GM23338 (cell line): ENCODE measurements around the gene FBXO31. TPM values are rescaled to one million over a fixed set of nuclear protein-coding genes. Genes with fewer than 3 reads are reported as not detected.
"Not testable (repeated sequence)": the region's sequence is repeated elsewhere in the genome, so short reads cannot be mapped to it uniquely, and the experiment has no call there.

Source experiments
- ATAC-seq: fragments of 200-7000 bp; cut with Tn5 transposase; 3 replicates; pipeline ENCODE4 v1.9.1; 2020
- DNase-seq: peaks from one replicate; pipeline ENCODE4 v3.0.0-alpha.2; 2015; ENCODE audit warnings: low spot score
- H2AFZ ChIP-seq: fragments of 200-600 bp; sonication (generic); 2 replicates; pipeline ENCODE4 v1.8.0; 2016; ENCODE audit warnings: antibody characterized with exemption, mild to moderate bottlenecking, moderate library complexity
- H3F3A ChIP-seq: fragments of 200-600 bp; sonication (generic); replicated peaks from 2 replicates; pipeline ENCODE4 v1.8.0; 2017; ENCODE audit warnings: antibody characterized with exemption, mixed run types, low read depth
- H3K27ac ChIP-seq: fragments of 200-600 bp; sonication (generic); 2 replicates; pipeline ENCODE4 v1.6.1; 2016; ENCODE audit warnings: low read depth
- H3K27me3 ChIP-seq: fragments of 200-600 bp; sonication (generic); 2 replicates; pipeline ENCODE4 v1.8.0; 2016; ENCODE audit warnings: mild to moderate bottlenecking, mixed run types, moderate library complexity; ENCODE audit not compliant: insufficient read depth
- H3K36me3 ChIP-seq: fragments of 200-600 bp; sonication (generic); 2 replicates; pipeline ENCODE4 v1.8.0; 2016; ENCODE audit warnings: mild to moderate bottlenecking; ENCODE audit not compliant: insufficient read depth
- H3K4me1 ChIP-seq: fragments of 200-600 bp; sonication (generic); 2 replicates; pipeline ENCODE4 v1.8.0; 2016; ENCODE audit warnings: mild to moderate bottlenecking, moderate library complexity; ENCODE audit not compliant: insufficient read depth
- H3K4me2 ChIP-seq: fragments of 200-600 bp; sonication (generic); 2 replicates; pipeline ENCODE4 v1.7.1; 2017; ENCODE audit warnings: mixed run types
- H3K4me3 ChIP-seq: fragments of 200-600 bp; sonication (generic); 2 replicates; pipeline ENCODE4 v1.6.1; 2016; ENCODE audit warnings: mixed run types
- H3K79me2 ChIP-seq: fragments of 200-600 bp; sonication (generic); replicated peaks from 2 replicates; pipeline ENCODE4 v1.8.0; 2017; ENCODE audit warnings: mild to moderate bottlenecking; ENCODE audit not compliant: insufficient read depth
- H3K9me2 ChIP-seq: fragments of 200-600 bp; sonication (generic); 2 replicates; pipeline ENCODE4 v1.8.0; 2017; ENCODE audit not compliant: insufficient read depth
- H4K20me1 ChIP-seq: fragments of 200-600 bp; sonication (generic); replicated peaks from 2 replicates; pipeline ENCODE4 v1.8.0; 2017; ENCODE audit warnings: mild to moderate bottlenecking; ENCODE audit not compliant: insufficient read depth
- H3K27ac Mint-ChIP-seq: 2 replicates; pipeline ENCODE4 v1.8.0; 2020; ENCODE audit warnings: inconsistent platforms, mild to moderate bottlenecking, moderate library complexity, mixed read lengths
- H3K27me3 Mint-ChIP-seq: 3 replicates; pipeline ENCODE4 v1.8.0; 2022; ENCODE audit warnings: low read depth, mild to moderate bottlenecking, moderate library complexity, mixed read lengths, inconsistent platforms; ENCODE audit not compliant: insufficient read depth, poor library complexity
- H3K36me3 Mint-ChIP-seq: 3 replicates; pipeline ENCODE4 v1.8.0; 2021; ENCODE audit warnings: low read depth, mild to moderate bottlenecking, inconsistent platforms, moderate library complexity, mixed read lengths
- H3K4me1 Mint-ChIP-seq: 3 replicates; pipeline ENCODE4 v1.8.0; 2020; ENCODE audit warnings: mild to moderate bottlenecking, inconsistent platforms, mixed read lengths
- H3K4me3 Mint-ChIP-seq: 3 replicates; pipeline ENCODE4 v1.8.0; 2021; ENCODE audit warnings: moderate library complexity, mild to moderate bottlenecking, inconsistent platforms, mixed read lengths
- H3K9me3 Mint-ChIP-seq: 3 replicates; pipeline ENCODE4 v1.8.0; 2020; ENCODE audit warnings: moderate library complexity, mild to moderate bottlenecking, inconsistent platforms, mixed read lengths
- CREB1 ChIP-seq: fragments of 250-450 bp; sonication (Bioruptor Pico); IDR thresholded peaks from 2 replicates; pipeline ENCODE4 v1.5.0; 2020; ENCODE audit warnings: low read depth, mild to moderate bottlenecking, moderate library complexity
- POLR2AphosphoS5 ChIP-seq: IDR thresholded peaks from 2 replicates; pipeline ENCODE4 v1.6.1; 2016; ENCODE audit warnings: antibody characterized with exemption, low read depth
- STAT1 ChIP-seq: IDR thresholded peaks from one replicate; pipeline ENCODE4 v1.6.1; 2016; ENCODE audit warnings: antibody characterized with exemption; ENCODE audit not compliant: unreplicated experiment
- ZNF462 ChIP-seq: fragments of 250-450 bp; sonication (Bioruptor Pico); IDR thresholded peaks from 2 replicates; pipeline ENCODE4 v1.5.0; 2020; ENCODE audit warnings: mild to moderate bottlenecking, moderate library complexity
- polyA plus RNA-seq: library from polyadenylated mRNA; unstranded; fragments of >200 nt; fragmentation: Nextera tagmentation; extraction: Ambion mirVana; gene quantifications from 2 replicates; pipeline ENCODE4 v1.2.1, GENCODE V29; 2016
- total RNA-seq: library from RNA; depleted of rRNA; stranded (reverse); fragments of >200 nt; shearing (Covaris generic); gene quantifications from 2 replicates; pipeline ENCODE4 v1.2.3, GENCODE V29; 2014
- TF ChIP-seq, protein P1 (sequence below): IDR thresholded peaks from one replicate; pipeline ENCODE4 v1.6.1; 2018; ENCODE audit warnings: antibody characterized with exemption; ENCODE audit not compliant: unreplicated experiment

The FBXO31 gene
- total and polyA plus RNA-seq, 2 experiments from 2014 or later = 7.0 to 23.8 TPM

DNA sequence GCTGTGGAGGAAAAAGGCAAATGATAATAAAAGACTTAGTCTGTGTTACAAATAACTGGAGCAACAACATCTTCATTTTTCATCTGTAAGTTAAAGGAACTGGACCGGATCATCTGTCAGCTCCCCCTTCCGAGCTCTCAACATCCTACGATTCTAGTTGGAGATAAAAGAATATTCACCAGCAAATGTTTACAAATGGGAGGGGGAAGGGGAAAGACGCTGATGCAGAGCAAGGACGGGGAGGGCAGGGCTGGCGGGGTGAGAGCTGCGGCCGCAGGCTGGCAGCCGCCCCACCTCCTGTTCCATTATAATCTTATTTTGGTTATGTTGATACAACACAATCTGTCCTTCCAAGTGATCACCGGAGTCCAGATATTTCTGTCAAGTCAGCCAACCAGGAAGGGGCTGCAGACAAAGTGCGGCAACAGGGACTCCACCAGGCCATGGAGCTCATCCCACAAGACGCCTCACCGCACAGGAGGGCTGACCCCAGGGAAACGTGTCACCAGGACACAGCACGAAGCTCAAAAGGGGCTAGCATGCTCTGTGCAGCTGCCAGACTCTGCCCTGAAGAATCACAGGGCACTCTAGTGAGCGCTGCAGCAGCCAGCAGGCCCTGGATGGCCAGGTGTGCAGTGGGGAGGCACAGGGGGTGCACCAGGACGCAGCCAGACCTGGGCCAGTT, 19.7 kb downstream of the FBXO31 start (continued):
- no peak for TF ChIP-seq ZNF462 (CRISPR knock-in tag)
- TF ChIP-seq STAT1 = no peak
- TF ChIP-seq, protein P1, sequence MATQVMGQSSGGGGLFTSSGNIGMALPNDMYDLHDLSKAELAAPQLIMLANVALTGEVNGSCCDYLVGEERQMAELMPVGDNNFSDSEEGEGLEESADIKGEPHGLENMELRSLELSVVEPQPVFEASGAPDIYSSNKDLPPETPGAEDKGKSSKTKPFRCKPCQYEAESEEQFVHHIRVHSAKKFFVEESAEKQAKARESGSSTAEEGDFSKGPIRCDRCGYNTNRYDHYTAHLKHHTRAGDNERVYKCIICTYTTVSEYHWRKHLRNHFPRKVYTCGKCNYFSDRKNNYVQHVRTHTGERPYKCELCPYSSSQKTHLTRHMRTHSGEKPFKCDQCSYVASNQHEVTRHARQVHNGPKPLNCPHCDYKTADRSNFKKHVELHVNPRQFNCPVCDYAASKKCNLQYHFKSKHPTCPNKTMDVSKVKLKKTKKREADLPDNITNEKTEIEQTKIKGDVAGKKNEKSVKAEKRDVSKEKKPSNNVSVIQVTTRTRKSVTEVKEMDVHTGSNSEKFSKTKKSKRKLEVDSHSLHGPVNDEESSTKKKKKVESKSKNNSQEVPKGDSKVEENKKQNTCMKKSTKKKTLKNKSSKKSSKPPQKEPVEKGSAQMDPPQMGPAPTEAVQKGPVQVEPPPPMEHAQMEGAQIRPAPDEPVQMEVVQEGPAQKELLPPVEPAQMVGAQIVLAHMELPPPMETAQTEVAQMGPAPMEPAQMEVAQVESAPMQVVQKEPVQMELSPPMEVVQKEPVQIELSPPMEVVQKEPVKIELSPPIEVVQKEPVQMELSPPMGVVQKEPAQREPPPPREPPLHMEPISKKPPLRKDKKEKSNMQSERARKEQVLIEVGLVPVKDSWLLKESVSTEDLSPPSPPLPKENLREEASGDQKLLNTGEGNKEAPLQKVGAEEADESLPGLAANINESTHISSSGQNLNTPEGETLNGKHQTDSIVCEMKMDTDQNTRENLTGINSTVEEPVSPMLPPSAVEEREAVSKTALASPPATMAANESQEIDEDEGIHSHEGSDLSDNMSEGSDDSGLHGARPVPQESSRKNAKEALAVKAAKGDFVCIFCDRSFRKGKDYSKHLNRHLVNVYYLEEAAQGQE = no peak
- TF ChIP-seq CREB1 = no peak
- no peak for TF ChIP-seq POLR2AphosphoS5

DNA sequence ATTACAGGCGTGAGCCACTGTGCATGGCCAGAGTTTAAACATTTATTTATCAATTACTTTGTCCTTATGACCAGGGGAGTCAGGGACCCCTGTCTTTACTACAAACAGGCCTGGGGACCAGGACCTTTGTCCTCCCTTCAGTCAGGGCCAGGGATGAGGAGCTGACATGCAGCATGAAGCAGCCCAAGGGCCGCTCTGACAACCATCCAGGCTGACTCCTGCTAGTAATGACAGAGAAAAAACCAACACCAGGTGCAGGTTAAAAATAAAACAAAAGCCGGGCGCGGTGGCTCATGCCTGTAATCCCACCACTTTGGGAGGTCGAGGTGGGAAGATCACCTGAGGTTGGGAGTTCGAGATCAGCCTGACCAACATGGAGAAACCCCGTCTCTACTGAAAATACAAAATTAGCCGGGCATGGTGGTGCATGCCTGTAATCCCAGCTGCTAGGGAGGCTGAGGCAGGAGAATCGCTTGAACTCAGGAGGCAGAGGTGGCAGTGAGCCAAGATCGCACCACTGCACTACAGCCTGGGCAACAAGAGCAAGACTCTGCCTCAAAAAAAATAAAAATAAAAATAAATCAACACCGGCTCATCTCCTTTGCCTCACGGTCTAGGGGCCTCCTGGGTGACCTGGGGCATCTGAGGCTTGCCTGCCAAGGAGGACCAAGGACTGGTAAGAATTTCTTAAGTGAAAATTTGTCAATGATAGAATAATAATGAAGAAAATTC, 20.6 kb downstream of the FBXO31 start:
- not testable (repeated sequence) for ATAC-seq
- H3K4me1 Mint-ChIP-seq = peaks cover 12% of the 10 kb centered on the region
- H3K79me2 ChIP-seq = peaks cover 40% of the 10 kb centered on the region

More for the DNA sequence above, 20.6 kb downstream of the FBXO31 start:
- not testable (repeated sequence) for DNase-seq, H3K27me3 Mint-ChIP-seq, H3K36me3 Mint-ChIP-seq, H3K36me3 ChIP-seq, H2AFZ ChIP-seq, H3K4me3 ChIP-seq, H3K4me3 Mint-ChIP-seq, H3K27me3 ChIP-seq, H3K4me1 ChIP-seq, H3K9me2 ChIP-seq, H3K9me3 Mint-ChIP-seq, H3K4me2 ChIP-seq, H3K27ac ChIP-seq, H4K20me1 ChIP-seq, H3F3A ChIP-seq
- H3K27ac Mint-ChIP-seq = 0 out of 2 replicates have a peak overlapping the region, but pooled peaks have one; percentile 12
